NCI-H1092 treated with DMSO at 0.1 percent for 48 hours (cell line): ENCODE measurements around the gene RIOK3.

ENCODE experiments used
- DNase-seq: peaks from one replicate; lab custom pipeline; 2025; lab: John Stamatoyannopoulos, UW

Gene RIOK3

GRCh38 chr18:23530195-23530594 lies 77.1 kb downstream of the RIOK3 start:
- no peak for DNase-seq

GRCh38 chr18:23531912-23532311 lies 78.8 kb downstream of the RIOK3 start:
- DNase-seq, result no peak
